GM21737 (cell line): ENCODE results near the gene GADD45G.

ENCODE experiments used
- ATAC-seq: cut with Tn5 transposase; IDR thresholded peaks from one replicate; pipeline ENCODE4 v1.9.1; 2021; ENCODE audit warnings: mild to moderate bottlenecking, moderate library complexity; ENCODE audit not compliant: unreplicated experiment

Gene GADD45G

GRCh38 chr9:89608641-89609335, 4.0 kb downstream of the GADD45G start:
- no peak for ATAC-seq

- no peak for ATAC-seq
Observed at GRCh38 chr9:89609426-89610006, 4.7 kb downstream of the GADD45G start.

GRCh38 chr9:89610391-89610925, 5.6 kb downstream of the GADD45G start:
- ATAC-seq, result no peak

- no peak for ATAC-seq
Observed at GRCh38 chr9:89611425-89611824, 6.6 kb downstream of the GADD45G start.

GRCh38 chr9:89612566-89613278, 7.9 kb downstream of the GADD45G start:
- ATAC-seq, result no peak

- ATAC-seq, result no peak
Observed at GRCh38 chr9:89613912-89614892, 9.4 kb downstream of the GADD45G start.

- no peak for ATAC-seq
Observed at GRCh38 chr9:89615661-89616060, 10.8 kb downstream of the GADD45G start.

- no peak for ATAC-seq
Observed at GRCh38 chr9:89616411-89616810, 11.6 kb downstream of the GADD45G start.

GRCh38 chr9:89617978-89618377, 13.2 kb downstream of the GADD45G start:
- no peak for ATAC-seq

- no peak for ATAC-seq
Observed at GRCh38 chr9:89619019-89619418, 14.2 kb downstream of the GADD45G start.

- ATAC-seq, result no peak
Observed at GRCh38 chr9:89619424-89620138, 14.8 kb downstream of the GADD45G start.

GRCh38 chr9:89621031-89621430, 16.2 kb downstream of the GADD45G start:
- no peak for ATAC-seq

GRCh38 chr9:89621676-89622075, 16.9 kb downstream of the GADD45G start:
- no peak for ATAC-seq

GRCh38 chr9:89622933-89623861, 18.4 kb downstream of the GADD45G start:
- ATAC-seq, result no peak

GRCh38 chr9:89623925-89624420, 19.2 kb downstream of the GADD45G start:
- ATAC-seq, result no peak

- no peak for ATAC-seq
Observed at GRCh38 chr9:89625721-89626687, 21.2 kb downstream of the GADD45G start.

- ATAC-seq, result no peak
Observed at GRCh38 chr9:89626741-89627265, 22.0 kb downstream of the GADD45G start.
